Stimulated activated CD4-positive, alpha-beta T cell treated with anti-CD3 and anti-CD28 coated beads, Interleukin-2, amount 100 ng/mL, for 24 hours (primary cell): Measurements from ENCODE around the gene MIEF1.
A peak's percentile ranks its signal among the peaks of the same experiment; 100 is the strongest.

ENCODE experiments used
- DNase-seq, 2 donors: peaks; one replicate each; pipeline ENCODE4 v3.0.0-alpha.2; 2020

MIEF1 gene

DNA sequence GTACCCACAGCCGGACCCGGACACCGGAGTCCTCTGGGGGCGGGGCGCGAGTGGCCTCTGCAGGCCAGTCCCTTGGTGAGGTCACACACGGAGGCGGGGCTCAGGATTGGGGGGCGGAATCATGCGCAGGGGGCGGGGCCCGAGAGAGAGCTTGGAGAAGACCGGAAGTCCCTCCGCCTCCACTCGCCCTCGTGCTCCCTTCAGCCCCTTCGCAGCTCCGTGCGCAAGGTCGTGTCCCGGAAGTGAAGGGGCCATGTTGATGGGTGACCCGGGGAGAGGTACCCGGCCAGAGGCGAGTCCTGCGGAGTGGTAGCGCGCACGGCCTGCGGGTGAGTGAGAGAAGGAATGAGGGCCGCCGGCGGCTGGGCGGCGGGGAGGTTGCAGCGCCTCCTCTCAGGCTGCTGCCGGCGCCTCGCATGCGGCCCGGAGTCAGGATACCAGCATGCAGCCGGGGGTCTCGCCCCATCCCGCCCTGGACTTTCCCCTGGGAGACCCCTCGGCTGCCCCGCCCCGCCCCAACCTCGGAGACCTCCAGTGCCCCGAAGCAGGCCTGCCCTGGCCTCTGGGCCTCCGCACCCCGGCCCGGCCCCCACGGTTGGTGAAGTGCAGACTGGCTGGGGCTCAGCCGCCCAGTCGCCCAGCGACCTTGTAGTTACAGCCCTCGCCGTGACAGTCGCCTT, at the start of gene MIEF1:
Gene MIEF1, plus strand, starts transcription at position 182 of the 680 bp plus-strand sequence. CDS start 9,005 bp downstream, outside the sequence.
- DNase-seq = peak; percentile 94 to 96

DNA sequence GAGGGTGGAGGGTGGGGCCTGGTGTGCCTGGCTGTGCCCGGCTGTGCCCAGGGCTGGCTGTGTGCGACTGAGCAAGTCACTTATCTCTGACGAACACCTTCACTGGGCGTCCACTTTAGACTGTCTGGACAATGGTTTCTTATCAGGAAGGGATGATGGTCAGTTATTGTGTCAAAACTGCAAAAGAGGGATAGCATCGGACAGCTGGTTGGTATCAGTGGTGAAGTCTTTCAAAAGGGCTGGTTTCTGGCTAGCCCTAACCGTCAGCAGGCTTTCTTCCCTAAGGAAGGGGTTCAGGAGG, 49.4 kb upstream of the MIEF1 start:
- DNase-seq = no peak

DNA sequence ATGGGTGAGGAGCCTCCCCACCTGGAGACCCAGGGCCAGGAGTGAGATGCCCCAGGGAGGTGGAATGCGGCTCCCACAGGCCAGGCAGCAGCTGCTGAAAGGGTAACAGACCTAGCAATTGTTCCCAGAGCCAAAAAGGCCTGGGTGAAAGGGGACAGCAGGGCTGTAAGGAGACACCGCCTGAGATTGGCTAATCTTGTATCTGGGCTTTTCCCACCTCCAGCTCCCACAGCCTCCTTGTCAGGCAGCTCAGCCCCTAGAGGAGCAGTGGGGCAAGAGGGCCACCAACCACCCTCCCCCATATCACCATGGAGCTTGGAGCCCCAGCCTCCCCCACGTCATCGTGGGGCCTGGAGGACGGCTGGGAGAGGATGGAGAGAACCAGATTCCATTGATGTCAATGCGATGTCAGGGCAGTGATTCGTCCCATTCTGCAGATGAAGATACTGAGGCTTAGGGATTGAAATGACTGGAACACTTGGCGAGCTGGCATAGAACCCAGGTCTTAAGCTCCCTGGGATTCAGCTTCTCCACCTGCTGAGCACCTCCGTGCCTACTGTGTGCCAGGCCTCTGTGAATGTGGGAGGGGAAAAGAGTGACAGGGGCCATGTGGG, 48.2 kb upstream of the MIEF1 start:
- DNase-seq = no peak

DNA sequence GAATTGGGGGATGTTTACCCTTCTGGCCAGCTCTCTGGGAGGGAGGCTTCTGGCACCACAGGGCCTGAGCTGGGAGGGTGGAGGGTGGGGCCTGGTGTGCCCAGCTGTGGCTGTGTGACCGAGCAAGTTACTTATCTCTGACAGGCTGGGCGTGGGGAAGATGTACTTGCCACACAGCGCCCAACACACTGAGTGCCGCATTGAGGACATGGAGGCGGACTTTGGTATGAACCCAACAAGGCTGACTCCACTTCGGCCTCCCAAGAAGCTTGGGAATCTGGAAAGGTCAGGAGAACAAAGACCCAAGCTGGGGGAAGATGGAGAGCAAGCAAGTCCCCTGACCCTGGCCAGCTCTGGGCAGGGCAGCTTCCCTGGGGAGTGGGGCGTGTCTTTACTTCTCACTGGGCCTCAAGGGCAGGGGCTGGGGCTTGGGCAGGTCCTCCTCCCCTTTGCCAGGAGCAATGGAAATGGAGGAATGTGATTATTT, 47.7 kb upstream of the MIEF1 start:
- DNase-seq = no peak

DNA sequence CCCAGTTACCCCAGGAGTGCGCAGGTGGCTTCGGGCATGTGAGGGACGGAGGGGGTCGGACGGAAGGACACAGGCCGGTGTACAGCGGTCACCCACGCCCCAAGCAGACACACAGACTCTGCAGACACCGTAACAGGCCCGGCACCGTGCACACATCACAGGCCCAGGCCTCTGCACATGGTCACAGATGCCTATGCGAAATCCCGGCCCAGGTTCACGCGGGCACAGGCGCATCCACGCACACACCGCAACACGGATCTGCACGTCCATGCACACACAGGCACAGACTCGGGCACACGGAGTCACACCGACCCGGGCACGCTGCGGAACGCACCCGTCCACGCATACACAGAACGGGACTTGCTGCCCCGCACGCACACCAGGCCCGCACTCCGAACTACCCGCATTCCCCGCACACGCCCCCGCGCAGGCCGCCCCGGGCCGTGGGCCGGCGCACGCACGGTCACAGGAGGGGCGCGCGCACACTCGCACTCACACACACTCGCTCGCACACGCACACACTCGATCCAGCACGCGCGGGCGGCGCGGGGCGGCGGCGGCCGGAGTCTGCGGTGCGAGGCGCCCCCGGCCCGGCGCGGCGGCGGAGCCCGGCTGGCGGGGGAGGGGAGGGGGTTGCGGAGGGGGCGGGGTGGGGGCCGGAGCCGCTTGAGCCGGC, 45.4 kb upstream of the MIEF1 start, which contains the start of gene MGAT3:
Gene MGAT3, plus strand, starts transcription at position 491 of the 676 bp plus-strand sequence. CDS start 30,336 bp downstream, outside the sequence.
- no peak for DNase-seq

DNA sequence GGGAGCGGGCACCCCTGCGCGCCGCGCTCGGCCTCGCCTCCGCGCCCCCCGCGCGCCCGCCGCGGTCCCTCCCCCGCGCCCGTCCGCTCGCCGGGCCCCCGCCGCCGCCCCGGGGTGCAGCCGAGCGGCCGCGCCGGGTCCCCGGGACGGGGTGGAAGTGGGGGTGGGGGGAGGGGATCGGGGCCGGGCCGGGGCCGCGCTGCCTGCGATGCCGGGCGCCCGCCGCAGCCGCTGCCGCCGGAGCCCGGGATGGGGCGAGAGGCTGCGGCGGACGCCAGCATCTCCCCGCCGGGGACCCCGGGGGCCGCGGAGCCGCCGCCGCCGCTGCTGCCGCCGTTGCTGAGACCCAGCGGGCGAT, 44.9 kb upstream of the MIEF1 start:
- DNase-seq = no peak

DNA sequence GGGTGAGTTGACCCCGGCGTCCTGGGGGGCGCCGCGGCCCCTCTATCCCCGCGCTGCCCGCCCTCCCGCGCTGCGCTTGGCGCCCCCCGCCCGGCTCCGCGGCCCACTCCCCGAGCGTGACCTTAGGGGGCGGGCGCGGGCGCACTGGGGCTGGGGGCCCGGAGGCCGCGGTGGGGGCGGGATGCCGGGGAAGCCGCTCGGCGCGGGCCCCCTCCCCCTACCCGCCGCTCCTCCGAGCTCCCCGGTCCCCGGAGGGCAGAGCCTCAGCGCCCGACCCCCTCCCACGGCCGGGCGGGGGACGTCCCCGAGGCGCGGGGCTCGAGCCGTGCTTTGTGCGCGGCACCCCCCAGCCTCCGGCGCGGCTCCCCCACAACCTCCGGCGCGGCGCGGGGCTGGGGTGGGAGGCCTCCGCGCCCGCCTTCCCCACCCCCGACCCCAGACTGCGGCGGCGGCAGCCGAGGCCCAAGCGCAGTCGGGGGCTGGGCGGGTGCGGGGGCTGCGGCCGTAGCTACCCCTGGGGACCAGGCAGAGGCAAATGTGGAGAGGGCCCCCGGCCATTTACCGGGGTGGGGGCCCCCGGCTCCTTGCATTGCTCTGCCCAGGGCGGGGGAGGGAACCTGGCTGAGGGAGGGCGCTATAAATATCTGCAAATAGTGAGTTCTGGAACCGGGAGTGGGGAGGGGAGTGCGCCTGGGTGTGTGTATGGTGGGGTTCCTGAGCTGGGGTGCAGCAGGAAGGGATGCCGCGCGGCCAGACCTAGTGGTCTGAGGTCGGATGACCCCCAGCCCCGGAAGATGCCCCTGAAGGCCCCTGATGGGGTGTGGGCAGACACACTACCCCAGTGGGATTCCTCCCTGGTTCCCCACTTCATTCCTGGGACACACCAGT, 44.3 kb upstream of the MIEF1 start:
- no peak for DNase-seq

DNA sequence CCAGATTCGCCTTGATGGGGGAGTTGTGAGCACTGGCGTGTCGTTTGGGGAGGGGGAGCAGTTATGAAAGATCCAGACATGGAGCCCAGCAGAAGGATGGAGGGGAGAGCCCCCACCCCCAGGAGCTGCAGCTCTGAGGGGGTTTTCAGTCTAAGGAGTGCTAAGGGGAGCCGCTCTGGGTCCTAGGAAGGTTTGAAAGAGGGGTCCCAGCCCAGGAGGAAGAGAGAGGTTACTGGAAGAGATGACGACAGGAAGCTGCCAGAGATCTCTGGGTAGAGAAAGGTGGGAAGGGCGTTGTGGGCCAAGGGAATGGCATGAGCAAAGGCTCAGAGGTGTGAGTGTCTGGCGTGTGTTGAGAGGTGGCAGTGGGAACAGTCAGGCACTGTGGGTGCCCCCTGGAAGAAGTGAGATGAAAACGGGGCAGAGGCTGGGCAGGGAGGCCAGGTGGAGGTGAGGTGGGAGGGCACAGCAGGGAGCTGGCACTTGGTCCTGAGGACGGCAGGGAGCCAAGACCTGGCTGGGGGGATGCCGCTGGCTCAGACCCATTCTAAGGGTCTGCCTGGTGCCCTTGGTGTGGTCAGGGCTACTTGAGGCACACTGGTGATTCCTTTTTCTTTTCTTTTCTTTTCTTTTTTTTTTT, 43.5 kb upstream of the MIEF1 start:
- no peak for DNase-seq

DNA sequence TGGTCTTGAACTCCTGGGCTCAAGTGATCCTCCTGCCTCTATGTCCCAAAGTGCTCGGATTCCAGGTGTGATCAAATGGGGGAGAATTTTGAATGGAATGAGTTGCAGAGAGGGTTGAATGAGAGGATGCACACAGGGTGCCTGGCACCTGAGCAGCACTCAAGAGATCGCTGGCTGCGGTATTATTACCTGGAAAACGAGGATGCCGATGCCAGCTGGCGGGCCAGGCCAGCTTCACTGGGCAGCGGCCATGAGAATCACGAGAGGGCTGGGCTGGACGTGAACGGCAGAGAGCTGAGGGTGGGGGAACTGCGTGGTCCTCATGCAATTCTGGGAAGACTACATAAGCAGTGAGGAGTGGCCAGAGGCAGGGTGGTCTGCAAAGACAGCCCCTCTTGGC, 42.4 kb upstream of the MIEF1 start:
- DNase-seq = no peak

DNA sequence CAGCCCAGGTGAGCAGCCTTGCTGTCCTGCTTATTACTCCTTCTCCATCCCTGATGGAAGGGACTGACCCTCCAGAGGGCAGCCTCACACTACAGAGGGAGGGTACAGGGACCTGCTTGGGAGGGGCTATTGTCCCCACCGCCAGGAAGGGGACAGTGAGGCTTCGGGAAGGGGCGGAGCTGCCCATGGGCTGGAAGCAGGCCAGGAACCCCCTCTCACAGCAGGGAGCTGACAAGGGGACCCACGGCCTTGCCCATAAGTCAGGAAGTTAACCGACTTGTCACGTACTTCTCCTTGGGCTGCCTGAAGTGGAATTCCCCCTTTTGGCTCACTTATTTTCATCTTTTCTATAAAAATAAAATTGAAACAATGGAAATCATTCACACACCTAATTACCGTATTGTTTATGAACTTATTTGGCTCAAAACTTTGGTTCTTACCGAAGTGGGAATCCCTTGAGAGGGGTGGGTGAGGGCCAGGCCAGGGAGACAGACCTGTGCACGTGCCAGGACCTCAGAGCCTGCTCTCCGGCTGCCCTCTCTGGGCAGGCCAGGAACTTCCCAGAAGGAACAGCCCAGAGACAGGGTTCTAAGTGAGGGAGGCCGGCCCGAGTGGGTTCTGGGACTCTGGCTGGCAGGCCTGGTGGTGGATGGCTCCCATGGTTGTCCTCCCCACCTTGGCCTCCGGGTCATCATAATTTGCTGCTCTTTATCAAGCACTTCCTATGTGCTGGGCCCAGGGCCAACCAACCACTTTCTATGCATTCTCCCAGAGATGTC, 39.5 kb upstream of the MIEF1 start:
- DNase-seq = no peak

DNA sequence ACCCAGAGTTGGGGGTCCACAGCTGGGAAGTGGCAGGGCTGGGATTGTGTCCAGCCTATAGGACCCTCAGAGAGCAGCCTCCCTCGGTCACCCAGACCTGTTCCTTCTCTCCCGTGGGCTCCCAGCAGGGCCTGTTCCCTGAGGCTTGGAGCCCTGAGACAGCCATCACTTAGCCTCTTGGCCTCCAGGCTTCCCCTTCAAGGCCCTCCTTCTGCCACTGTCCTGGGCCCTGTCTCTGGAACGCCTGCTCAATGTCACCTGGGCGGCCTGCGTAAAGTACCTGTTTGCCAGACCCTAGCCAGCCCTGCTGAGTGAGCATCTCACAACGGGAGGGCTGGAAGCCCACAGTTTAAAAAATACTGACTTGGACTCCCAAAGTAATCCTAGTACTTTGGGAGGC, 38.8 kb upstream of the MIEF1 start:
- no peak for DNase-seq

DNA sequence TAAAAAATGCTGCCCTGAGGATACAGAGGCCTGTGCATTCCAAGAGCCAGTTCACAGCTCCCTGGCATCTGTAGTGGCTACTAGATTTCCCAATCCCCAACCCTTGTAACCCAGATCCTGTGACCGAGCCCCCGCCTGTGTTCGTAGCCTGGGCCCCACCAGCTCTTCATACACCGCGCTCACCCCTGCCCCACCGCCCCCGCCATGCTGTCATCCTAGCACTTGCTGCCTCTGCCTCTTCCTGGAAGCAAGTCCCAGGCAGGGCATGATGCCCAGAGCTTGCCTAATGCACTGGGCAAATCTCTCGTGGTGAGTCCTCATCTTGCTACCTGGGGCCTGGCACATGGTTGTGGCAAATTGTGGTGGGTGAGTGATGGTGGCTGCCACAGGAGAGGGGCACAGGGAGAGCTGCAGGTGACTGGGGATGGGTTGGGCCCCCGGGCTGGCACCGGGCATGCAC, 38.1 kb upstream of the MIEF1 start:
- no peak for DNase-seq

DNA sequence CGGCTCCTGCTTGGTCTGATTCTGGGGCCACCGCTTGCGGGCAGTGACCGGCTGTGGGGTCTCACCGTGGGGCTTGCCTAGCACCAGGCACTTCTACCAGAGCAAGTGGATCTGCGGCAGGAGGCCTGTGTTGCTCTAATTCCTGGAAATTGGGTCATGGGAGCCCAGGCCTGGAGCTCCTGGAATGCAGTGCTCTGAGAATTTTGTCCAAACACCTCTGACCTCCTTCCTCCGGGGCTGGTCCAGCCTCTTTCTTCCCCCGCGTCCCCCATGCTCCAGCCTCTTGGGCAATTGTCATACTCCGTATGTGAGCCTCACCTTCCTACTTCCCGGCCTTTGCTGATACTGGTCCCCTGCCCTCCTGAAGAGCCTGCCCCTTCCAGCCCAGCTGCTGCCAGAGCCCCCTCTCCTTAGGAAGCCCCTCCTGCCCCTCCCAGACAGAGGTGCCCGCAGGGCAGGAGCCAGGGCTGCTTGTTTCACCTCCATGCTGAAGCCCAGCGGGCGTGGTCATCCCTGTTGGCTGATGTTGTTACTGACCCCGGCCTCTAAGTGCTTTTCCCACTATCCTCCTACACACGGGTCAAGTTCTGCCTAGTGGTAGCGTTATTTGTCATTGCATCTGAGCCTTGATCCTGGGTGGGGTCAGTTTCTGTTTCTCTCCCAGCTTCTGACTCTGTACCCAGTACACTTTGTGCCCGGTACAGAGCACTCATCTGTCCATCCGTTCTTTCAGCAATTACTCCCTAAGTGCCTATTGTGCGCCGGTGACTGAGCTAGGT, 35.7 kb upstream of the MIEF1 start:
- no peak for DNase-seq

DNA sequence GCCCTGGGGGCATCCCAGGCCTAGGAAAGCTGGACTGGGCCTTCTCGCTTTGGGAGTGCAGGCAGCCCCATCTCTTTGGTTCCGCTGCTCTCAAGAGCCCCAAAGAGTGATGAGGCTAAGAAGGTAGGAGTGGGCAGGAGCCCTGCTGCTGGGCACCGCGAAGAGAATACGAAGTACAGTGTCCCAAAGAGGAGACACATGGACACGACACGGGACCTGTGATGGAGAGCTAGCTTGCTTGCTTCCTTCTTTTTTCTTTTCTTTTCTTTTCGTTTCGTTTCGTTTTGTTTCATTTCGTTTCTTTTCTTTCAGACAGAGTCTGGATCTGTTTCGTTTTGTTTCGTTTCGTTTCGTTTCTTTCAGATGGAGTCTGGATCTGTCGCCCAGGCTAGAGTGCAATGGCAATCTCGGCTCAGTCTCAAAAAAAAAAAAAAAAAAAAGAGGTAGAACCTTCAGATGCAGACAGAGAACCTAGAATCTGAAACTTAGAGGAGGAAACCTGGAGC, 34.6 kb upstream of the MIEF1 start:
- no peak for DNase-seq

DNA sequence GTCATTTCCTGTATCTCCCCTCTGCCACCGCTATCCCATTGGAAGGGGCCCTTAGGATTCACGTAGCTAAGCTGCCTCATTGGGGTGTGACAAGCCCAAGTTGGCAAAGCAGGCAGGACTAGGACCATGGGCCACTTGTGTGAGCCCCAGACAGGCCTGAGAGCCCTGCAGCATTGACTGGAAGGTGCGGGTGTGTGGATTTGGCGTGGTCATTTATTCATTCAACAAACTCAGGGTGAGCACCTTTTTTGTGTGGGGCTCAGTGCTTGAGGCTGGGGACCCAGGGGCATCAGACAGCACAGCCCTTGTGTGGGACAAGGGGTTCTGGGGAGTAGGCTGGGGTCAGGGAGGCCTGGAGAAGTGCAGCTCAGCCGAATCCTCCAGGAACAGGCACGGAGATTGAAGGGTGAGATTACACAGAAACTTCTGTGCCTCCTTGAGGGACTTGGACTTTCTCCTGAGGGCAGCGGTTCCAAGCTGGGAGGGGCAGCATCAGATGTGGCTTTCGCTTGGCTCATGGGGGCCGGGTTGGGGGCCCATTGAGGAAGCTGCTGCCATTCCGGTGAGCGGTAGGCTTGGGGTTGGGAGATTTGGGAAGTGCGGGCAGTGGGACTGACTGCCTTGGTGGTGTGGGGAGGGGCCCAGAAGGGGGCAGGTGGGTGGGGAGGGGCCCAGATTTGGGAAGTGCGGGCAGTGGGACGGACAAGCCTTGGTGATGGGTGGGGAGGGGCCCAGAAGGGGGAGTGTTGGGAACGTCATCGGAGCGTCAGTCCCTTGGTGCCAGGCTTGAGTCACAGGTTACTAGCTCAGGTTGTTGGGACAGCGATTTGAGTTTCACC, 33.4 kb upstream of the MIEF1 start:
- no peak for DNase-seq

DNA sequence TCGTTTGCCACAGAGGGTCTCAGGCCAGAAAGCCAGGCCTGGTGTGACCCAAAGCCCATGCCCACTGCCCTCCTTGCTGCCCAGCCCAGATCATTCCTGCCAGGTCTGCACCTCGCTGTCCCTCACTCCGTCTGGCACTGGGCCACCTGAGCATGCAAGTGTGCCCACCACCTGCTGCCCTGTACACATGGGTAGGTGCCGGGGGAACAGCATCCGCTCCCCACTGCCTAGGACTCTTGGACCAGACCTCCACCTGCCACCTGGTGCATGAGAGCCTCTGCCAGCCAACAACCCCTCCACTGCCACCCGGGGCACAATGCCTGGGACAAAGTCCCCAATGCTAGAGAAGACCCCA, 32.8 kb upstream of the MIEF1 start:
- no peak for DNase-seq

DNA sequence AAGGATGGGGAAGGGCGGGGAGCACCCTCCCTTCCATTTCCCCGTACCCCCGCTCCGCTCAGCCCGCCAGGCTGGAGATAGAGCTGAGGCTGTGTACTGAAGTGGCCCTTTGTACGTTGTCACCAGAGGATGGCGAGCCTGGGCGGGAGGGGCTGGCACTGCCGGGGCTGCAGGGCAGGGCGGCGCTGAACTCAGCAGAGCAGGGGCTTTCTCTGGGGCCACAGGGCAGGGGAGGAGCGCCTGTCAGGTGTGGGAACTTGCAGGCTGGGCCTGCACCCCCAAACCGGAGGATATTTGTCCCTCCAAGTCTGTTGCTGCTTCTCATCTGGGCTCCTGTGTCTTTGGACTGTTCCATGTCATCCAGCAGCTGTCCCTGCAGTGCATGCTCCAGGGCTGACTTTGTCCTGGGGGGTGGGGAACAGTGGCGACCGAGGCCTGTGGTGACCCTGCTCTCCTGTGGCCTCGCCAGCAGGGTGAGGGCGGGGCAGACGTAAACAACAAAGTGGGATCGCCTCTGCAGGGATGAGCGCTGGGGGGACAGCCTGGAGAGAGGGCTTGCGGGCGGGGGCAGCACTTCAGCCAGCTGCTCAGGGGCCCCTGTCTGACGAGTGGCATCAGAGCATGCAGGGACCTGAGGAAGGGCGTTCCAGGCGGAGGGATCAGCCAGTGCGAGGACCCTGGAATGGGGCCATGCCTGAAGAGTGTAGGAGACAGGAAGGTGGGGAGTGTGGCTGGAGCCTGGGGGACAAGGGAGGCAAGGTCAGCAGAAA, 32.2 kb upstream of the MIEF1 start:
- DNase-seq = no peak

DNA sequence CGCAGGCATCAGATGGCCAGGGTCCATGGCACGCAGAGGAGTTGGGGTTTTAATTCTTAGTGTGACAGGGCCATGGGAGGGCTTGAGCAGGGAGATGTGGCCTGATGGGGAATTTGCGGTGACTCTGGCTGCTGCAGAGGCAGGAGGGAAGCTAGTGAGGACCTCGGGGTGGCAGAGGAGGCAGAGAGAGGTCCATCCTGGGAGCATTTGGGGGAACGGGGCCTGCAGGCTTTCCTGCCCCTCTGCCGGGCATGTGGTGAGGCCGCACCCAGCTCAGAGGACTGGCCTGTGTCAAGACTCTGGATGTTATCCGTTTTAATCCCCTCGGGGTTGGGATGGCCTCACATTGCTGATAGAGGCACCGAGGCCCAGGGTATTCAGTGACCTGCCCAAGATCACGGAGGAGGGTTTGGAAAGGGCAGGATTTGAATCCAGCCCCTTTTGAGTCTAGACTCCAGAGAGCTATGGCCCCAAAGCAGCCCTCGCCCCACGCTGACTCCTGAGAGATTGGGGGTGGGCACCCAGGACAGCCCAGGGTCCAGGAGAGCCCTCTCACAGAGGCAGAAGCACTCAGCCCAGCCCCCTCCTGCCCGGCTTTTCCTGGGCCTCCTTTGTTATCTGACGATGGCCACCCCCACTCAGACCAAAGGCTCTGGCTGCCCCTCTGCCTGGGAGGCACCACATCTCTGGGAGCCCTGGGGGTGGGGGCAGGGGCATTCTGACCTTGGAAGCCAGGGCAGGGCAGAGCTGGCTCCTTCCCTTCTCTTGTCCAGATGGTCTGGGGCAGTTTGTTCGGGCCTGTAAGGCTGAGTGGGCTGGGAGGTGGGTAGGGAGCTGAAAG, 31.4 kb upstream of the MIEF1 start:
- no peak for DNase-seq
